Neural progenitor cell (in vitro differentiated cells): ENCODE measurements around the gene YOD1. TPM values are rescaled to one million over a fixed set of nuclear protein-coding genes. Genes with fewer than 3 reads are reported as not detected.

Source experiments
- DNase-seq: peaks from one replicate; pipeline ENCODE4 v3.0.0-alpha.2; 2016; ENCODE audit warnings: low spot score
- H2AFZ ChIP-seq: fragments of 200-600 bp; sonication (generic); replicated peaks from 2 replicates; pipeline ENCODE4 v1.6.1; 2016; ENCODE audit warnings: antibody characterized with exemption
- H3F3A ChIP-seq: fragments of 200-600 bp; sonication (generic); 2 replicates; pipeline ENCODE4 v1.6.1; 2016; ENCODE audit warnings: antibody characterized with exemption, low read depth
- H3K27ac ChIP-seq: fragments of 200-600 bp; sonication (generic); 2 replicates; pipeline ENCODE4 v1.5.1; 2016; ENCODE audit warnings: mild to moderate bottlenecking
- H3K27me3 ChIP-seq: fragments of 200-600 bp; sonication (generic); 2 replicates; pipeline ENCODE4 v1.6.1; 2016; ENCODE audit warnings: mild to moderate bottlenecking, moderate library complexity
- H3K36me3 ChIP-seq: fragments of 200-600 bp; sonication (generic); 2 replicates; pipeline ENCODE4 v1.5.1; 2016
- H3K4me1 ChIP-seq: fragments of 200-600 bp; sonication (generic); 2 replicates; pipeline ENCODE4 v1.6.1; 2016; ENCODE audit warnings: mixed run types
- H3K4me2 ChIP-seq: fragments of 200-600 bp; sonication (generic); 2 replicates; pipeline ENCODE4 v1.6.1; 2016
- H3K4me3 ChIP-seq: fragments of 200-600 bp; sonication (generic); 2 replicates; pipeline ENCODE4 v1.5.1; 2016
- H3K79me2 ChIP-seq: fragments of 200-600 bp; sonication (generic); 2 replicates; pipeline ENCODE4 v1.6.1; 2016; ENCODE audit warnings: low read depth
- H3K9ac ChIP-seq: fragments of 200-600 bp; sonication (generic); 2 replicates; pipeline ENCODE4 v1.6.1; 2016
- H3K9me3 ChIP-seq: fragments of 200-600 bp; sonication (generic); 2 replicates; pipeline ENCODE4 v1.5.1; 2016; ENCODE audit warnings: low read depth
- H4K20me1 ChIP-seq: fragments of 200-600 bp; sonication (generic); 2 replicates; pipeline ENCODE4 v1.6.1; 2016; ENCODE audit warnings: low read depth
- H3K27ac Mint-ChIP-seq: 3 replicates; pipeline ENCODE4 v1.8.0; 2021; ENCODE audit warnings: mixed read lengths
- H3K27me3 Mint-ChIP-seq: 2 replicates; pipeline ENCODE4 v1.8.0; 2022; ENCODE audit warnings: low read depth, mild to moderate bottlenecking, inconsistent platforms, moderate library complexity, mixed read lengths; ENCODE audit not compliant: insufficient read depth
- H3K36me3 Mint-ChIP-seq: 3 replicates; pipeline ENCODE4 v1.8.0; 2021; ENCODE audit warnings: mixed read lengths
- H3K4me1 Mint-ChIP-seq: 3 replicates; pipeline ENCODE4 v1.8.0; 2021; ENCODE audit warnings: mixed read lengths
- H3K4me3 Mint-ChIP-seq: 3 replicates; pipeline ENCODE4 v1.8.0; 2021; ENCODE audit warnings: mild to moderate bottlenecking, moderate library complexity, mixed read lengths
- H3K9me3 Mint-ChIP-seq: 3 replicates; pipeline ENCODE4 v1.8.0; 2020; ENCODE audit warnings: mixed read lengths
- EZH2 ChIP-seq: fragments of 200-600 bp; sonication (generic); IDR thresholded peaks from 2 replicates; pipeline ENCODE4 v1.6.1; 2017; ENCODE audit warnings: antibody characterized with exemption, mild to moderate bottlenecking, moderate library complexity
- EZH2phosphoT487 ChIP-seq: fragments of 200-600 bp; sonication (generic); IDR thresholded peaks from 2 replicates; pipeline ENCODE4 v1.6.1; 2017; ENCODE audit warnings: antibody characterized with exemption
- total RNA-seq: library from RNA; depleted of rRNA; stranded (reverse); fragments of >200 nt; gene quantifications from 2 replicates; pipeline ENCODE4 v1.2.3, GENCODE V29; 2015; ENCODE audit warnings: low replicate concordance
- TF ChIP-seq, protein P1 (sequence below): fragments of 200-600 bp; sonication (generic); IDR thresholded peaks from 2 replicates; pipeline ENCODE4 v1.5.1; 2017; ENCODE audit warnings: antibody characterized with exemption, mild to moderate bottlenecking

YOD1 gene
- total RNA-seq, 1 donor from 2014 or later: 27.0 TPM

DNA sequence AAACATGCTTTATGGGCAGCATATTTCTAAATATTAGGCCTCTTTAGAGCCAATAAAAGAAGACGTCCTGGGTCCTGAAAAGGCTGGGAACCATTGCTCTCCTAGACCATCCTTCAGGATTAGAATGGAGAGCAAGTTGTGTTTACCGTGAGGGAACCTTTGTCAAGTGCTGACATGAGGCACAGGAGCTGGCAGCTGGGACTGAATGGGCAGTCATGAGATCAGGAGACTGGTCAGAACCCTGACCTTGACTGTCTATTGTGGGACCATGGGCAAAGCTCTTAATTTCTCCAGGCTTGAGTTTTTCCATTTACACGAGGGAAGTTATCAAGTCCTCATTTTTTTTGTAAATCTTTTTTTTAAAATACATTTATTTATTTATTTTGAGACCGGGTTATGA lies 7.2 kb upstream of the YOD1 start:
- Histone ChIP-seq H3K9me3 (no peaks in the 10 kb centered on the region), H3K4me1 (peaks cover 13% of the 10 kb centered on the region), H3K27ac (no peak overlapping the region), H3K79me2 (no peaks in the 10 kb centered on the region), H3F3A (peaks cover 12% of the 10 kb centered on the region), H3K4me3 (no peak overlapping the region), H2AFZ (no peak overlapping the region), H3K9ac (no peak overlapping the region), H4K20me1 (peaks cover 4% of the 10 kb centered on the region), H3K27me3 (peaks cover 14% of the 10 kb centered on the region), H3K4me2 (no peak overlapping the region), H3K36me3 (no peaks in the 10 kb centered on the region)
- no peak for TF ChIP-seq EZH2
- TF ChIP-seq, protein P1, sequence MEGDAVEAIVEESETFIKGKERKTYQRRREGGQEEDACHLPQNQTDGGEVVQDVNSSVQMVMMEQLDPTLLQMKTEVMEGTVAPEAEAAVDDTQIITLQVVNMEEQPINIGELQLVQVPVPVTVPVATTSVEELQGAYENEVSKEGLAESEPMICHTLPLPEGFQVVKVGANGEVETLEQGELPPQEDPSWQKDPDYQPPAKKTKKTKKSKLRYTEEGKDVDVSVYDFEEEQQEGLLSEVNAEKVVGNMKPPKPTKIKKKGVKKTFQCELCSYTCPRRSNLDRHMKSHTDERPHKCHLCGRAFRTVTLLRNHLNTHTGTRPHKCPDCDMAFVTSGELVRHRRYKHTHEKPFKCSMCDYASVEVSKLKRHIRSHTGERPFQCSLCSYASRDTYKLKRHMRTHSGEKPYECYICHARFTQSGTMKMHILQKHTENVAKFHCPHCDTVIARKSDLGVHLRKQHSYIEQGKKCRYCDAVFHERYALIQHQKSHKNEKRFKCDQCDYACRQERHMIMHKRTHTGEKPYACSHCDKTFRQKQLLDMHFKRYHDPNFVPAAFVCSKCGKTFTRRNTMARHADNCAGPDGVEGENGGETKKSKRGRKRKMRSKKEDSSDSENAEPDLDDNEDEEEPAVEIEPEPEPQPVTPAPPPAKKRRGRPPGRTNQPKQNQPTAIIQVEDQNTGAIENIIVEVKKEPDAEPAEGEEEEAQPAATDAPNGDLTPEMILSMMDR: no peak
- no peak for TF ChIP-seq EZH2phosphoT487
- Mint-ChIP-seq H3K4me1 (peaks cover 2% of the 10 kb centered on the region), H3K9me3 (no peaks in the 10 kb centered on the region), H3K27me3 (peaks cover 10% of the 10 kb centered on the region), H3K4me3 (no peak overlapping the region), H3K36me3 (no peaks in the 10 kb centered on the region), H3K27ac (no peak overlapping the region)
- DNase-seq: no peak

DNA sequence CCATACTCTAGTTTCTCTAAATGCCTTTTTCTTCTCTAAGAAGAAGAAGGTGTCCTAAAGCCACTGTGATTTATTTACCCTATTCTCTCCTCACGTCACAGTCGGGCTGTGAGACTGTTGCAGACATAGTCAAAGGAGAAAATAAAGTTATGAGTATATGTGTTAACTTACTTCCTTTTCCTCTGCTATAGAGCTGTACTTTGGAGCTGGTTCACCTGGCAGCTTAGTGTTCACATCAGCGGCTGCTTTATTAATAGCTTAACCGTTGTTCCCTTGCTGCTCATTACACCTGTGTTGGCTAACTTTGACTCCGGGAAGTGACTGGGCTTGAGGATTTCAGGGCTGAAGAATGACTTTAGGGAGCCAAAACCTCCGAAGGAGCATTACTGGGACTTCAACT lies 5.7 kb upstream of the YOD1 start:
- no peak overlapping the region for H3K27ac ChIP-seq
- peaks cover 4% of the 10 kb centered on the region for H4K20me1 ChIP-seq
- Mint-ChIP-seq H3K27ac (no peak overlapping the region), H3K4me1 (peaks cover 12% of the 10 kb centered on the region), H3K4me3 (no peak overlapping the region), H3K27me3 (peaks cover 14% of the 10 kb centered on the region), H3K36me3 (no peaks in the 10 kb centered on the region), H3K9me3 (no peaks in the 10 kb centered on the region)
- no peaks in the 10 kb centered on the region for H3K79me2 ChIP-seq
- H3K4me1 ChIP-seq: peaks cover 14% of the 10 kb centered on the region
- no peak overlapping the region for H2AFZ ChIP-seq
- H3K4me3 ChIP-seq: no peak overlapping the region
- no peak for TF ChIP-seq EZH2
- TF ChIP-seq, protein P1: no peak
- no peak for TF ChIP-seq EZH2phosphoT487
- H3K9ac ChIP-seq: no peak overlapping the region
- no peak overlapping the region for H3K4me2 ChIP-seq
- H3F3A ChIP-seq: peaks cover 24% of the 10 kb centered on the region
- H3K36me3 ChIP-seq: no peaks in the 10 kb centered on the region
- H3K27me3 ChIP-seq: peaks cover 14% of the 10 kb centered on the region
- no peaks in the 10 kb centered on the region for H3K9me3 ChIP-seq
- no peak for DNase-seq

DNA sequence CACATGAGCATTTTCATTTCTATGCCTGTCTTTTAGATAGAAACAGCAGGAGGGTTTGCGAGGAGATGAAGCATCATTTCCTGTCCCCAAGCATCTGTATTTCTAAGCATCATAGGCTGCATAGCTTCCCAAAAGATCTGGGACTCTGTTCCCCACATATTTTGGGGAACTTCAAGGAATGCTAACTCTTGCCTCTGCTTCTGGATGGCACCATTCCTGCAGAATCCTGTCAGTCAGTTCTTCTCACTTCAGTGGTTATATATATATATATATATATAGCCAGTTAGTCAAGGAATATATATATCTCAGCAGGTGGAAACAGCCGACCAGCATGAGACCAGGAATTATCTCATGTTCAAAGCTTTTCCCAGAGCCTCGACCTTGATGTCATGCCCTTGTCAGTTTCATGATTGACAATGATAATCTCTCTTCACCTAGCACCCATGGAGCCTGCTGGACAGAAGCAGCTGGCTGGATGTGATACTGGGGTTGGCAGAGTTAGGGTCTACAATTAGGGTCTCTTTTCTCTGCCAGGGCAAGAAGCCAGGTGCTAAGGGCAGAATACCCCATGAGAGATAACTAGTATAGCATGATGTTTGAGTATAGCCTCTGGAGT lies 4.5 kb upstream of the YOD1 start:
- peaks cover 11% of the 10 kb centered on the region for H3K27me3 Mint-ChIP-seq
- Histone ChIP-seq H3K4me3 (no peak overlapping the region), H3K36me3 (no peaks in the 10 kb centered on the region), H3F3A (peaks cover 34% of the 10 kb centered on the region), H4K20me1 (peaks cover 4% of the 10 kb centered on the region), H3K27ac (no peak overlapping the region), H3K9me3 (no peaks in the 10 kb centered on the region), H3K27me3 (peaks cover 14% of the 10 kb centered on the region), H3K4me1 (peaks cover 21% of the 10 kb centered on the region), H3K9ac (no peak overlapping the region), H2AFZ (no peak overlapping the region), H3K4me2 (no peak overlapping the region), H3K79me2 (peaks cover under 1% of the 10 kb centered on the region)
- no peaks in the 10 kb centered on the region for H3K9me3 Mint-ChIP-seq
- DNase-seq: no peak
- H3K4me3 Mint-ChIP-seq: no peak overlapping the region
- no peaks in the 10 kb centered on the region for H3K36me3 Mint-ChIP-seq
- H3K27ac Mint-ChIP-seq: no peak overlapping the region
- TF ChIP-seq EZH2 (no peak), EZH2phosphoT487 (no peak)
- TF ChIP-seq, protein P1: no peak
- peaks cover 20% of the 10 kb centered on the region for H3K4me1 Mint-ChIP-seq
